Gastroesophageal sphincter (tissue), 3 donors: ENCODE measurements around the gene EEF1A2.

Source experiments
- EP300 ChIP-seq: sonication (generic); formaldehyde crosslinking; IDR thresholded peaks from one replicate; pipeline ENCODE4 v1.6.1; 2017; ENCODE audit warnings: antibody characterized with exemption, mild to moderate bottlenecking
- POLR2A ChIP-seq, 2 donors: fragments of 450-650 bp; IDR thresholded peaks; one replicate each; pipeline ENCODE4 v1.6.1; 2017; ENCODE audit warnings: antibody characterized with exemption in 2 of 2, mild to moderate bottlenecking in 2 of 2, moderate library complexity in 1 of 2
- POLR2AphosphoS5 ChIP-seq: sonication (generic); formaldehyde crosslinking; IDR thresholded peaks from one replicate; pipeline ENCODE4 v1.6.1; 2017; ENCODE audit warnings: antibody characterized with exemption
- TF ChIP-seq, protein P1 (sequence below), 4 experiments: fragments of 200-600 bp in 2 of 4; fragments of 450-650 bp in 2 of 4; sonication (generic) in 1 of 4; IDR thresholded peaks; one replicate each; pipeline ENCODE4 v1.5.1; 2017 to 2019; ENCODE audit warnings: antibody characterized with exemption in 4 of 4, mild to moderate bottlenecking in 2 of 4, moderate library complexity in 2 of 4

DNA sequence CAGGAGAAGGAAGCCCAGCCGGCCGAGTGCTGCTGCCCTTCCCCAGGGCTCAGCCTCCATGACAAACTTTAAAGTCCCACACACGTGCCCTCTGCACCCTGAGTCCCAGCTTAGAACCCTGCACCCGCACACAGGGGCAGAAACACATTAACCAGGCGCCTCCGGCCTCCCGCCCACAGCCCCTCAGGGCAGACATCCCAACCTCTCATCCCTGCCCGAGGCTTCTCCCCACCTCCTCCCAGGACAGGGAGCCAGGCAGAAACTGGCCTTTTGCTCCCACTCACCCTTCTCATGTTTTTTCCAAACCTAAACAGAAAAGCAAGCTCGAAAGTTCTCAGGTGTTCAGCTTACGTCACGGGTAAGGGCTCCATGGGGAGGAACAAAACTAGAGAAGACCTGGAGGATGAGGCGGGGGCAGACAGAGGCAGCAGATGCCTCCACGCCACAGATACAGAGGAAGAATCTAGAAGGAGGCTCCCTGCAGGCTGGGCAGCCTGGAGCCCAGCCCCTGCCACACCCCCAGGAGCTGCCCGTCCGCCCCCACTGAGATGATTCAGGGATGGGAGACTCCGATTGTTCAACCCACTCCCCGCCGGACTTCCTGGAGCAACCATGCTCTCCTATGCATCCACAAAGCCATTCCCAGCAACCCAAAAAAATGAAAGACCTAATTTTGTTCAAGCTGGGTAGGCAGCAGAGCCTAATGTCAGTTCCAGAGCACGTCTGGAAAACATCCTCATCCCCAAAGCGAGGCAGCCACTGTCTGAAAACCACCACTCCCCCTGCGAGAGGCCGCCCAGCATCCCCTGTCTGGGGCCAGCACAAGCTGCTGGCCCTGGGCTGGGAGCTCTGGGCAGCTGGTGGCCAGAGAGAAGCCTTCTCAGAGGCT lies 35.2 kb downstream of the EEF1A2 start:
- TF ChIP-seq, protein P1, sequence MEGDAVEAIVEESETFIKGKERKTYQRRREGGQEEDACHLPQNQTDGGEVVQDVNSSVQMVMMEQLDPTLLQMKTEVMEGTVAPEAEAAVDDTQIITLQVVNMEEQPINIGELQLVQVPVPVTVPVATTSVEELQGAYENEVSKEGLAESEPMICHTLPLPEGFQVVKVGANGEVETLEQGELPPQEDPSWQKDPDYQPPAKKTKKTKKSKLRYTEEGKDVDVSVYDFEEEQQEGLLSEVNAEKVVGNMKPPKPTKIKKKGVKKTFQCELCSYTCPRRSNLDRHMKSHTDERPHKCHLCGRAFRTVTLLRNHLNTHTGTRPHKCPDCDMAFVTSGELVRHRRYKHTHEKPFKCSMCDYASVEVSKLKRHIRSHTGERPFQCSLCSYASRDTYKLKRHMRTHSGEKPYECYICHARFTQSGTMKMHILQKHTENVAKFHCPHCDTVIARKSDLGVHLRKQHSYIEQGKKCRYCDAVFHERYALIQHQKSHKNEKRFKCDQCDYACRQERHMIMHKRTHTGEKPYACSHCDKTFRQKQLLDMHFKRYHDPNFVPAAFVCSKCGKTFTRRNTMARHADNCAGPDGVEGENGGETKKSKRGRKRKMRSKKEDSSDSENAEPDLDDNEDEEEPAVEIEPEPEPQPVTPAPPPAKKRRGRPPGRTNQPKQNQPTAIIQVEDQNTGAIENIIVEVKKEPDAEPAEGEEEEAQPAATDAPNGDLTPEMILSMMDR (IDR thresholded peaks at IDR 0.05) = no peak
- TF ChIP-seq POLR2A (IDR thresholded peaks at IDR 0.05) (no peak), EP300 (no peak), POLR2AphosphoS5 (no peak)
